Left kidney (tissue), 2 donors: Measurements from ENCODE around the gene PRR7. TPM values are rescaled to one million over a fixed set of nuclear protein-coding genes. Genes with fewer than 3 reads are reported as not detected.

Source experiments
- DNase-seq: peaks from one replicate; pipeline ENCODE4 v3.0.0-alpha.2; 2013
- polyA plus RNA-seq: library from polyadenylated mRNA; unstranded; fragments of 120-200 nt; gene quantifications from one replicate; pipeline ENCODE4 v1.2.1, GENCODE V29; 2013; ENCODE audit not compliant: insufficient read length

PRR7 gene
- polyA plus RNA-seq, 1 donor, result 1.0 TPM

DNA sequence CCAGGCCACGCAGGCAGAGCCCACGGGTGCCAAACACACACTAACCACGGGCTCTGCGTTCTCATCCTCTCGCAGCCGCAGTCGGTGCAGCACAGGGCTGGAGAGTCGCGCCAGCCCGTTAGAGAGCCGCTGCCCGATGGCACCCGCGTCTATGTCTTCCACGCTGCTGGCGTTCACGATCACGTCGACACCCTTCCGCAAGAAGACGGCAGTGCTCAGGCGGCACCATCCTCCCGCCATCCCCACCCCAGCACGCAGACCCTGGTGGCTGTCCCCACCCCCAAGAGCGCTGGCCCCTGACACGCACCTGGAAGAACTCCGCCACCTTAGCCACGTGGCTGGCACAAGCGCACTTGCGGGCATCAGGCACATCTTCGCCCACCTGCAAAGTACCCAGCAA lies 20.8 kb downstream of the PRR7 start:
- DNase-seq, result no peak

DNA sequence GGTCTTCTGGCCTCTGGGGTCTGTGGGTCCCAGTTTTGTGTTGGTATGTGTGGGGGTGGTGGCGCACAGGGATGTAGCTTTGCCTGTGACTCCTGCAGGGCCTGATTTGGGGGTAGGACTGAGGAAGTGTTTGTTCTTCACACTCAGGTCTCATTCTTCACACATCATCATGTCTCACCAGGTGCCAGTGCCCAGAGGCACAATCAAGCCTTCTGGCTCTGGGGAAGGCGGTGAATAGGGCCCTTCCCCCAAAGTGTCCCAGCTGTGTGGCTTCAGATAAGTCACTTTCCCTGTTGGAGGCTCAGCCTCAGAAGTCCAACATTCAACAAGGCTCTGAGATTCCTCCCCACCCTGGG lies 21.7 kb downstream of the PRR7 start:
- no peak for DNase-seq

DNA sequence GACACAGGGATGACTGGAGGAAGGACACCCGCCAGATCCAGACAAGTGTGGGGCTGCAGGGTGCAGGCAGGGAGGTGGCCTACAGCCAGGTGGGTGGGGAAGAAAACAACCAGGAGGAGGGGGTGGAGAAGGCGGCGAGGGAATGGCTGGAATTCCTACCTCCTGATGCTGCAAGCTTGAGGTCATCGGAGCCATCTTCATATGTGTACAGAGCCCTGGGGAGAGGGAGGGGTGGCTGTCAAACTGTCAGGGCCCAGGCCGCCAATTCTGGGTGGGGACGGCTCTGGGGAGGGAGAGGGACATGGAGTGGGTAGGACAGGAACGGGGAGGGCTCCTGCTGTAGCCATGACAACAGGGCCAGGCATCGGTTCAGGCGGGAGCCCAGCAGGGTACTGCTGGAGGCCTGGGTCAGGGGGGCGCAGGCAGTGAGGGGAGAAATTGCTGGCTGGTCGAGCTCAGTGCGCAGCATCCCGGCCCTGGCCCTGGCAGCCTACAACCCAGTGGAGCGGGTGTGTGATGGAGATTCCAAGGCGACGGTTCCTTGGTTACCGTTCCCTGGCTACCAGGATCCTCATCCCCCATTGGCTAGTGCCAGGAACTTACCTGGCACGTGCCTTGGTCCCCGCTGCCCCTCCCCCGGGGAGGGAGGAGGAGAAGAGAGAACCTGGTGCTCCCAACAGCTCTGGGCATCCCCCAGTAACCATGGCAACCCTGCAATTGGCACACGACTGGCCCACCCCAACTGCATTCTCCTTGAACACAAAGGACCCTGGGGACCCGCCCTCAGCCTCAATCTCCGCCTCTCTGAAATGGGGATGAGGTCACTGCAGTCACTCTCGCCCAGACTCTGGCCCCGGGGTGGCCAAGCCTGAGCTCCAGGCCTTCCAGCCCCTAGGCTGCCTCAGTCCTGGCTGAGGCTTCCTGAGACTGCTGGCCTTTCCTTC lies 22.3 kb downstream of the PRR7 start:
- DNase-seq, result no peak

DNA sequence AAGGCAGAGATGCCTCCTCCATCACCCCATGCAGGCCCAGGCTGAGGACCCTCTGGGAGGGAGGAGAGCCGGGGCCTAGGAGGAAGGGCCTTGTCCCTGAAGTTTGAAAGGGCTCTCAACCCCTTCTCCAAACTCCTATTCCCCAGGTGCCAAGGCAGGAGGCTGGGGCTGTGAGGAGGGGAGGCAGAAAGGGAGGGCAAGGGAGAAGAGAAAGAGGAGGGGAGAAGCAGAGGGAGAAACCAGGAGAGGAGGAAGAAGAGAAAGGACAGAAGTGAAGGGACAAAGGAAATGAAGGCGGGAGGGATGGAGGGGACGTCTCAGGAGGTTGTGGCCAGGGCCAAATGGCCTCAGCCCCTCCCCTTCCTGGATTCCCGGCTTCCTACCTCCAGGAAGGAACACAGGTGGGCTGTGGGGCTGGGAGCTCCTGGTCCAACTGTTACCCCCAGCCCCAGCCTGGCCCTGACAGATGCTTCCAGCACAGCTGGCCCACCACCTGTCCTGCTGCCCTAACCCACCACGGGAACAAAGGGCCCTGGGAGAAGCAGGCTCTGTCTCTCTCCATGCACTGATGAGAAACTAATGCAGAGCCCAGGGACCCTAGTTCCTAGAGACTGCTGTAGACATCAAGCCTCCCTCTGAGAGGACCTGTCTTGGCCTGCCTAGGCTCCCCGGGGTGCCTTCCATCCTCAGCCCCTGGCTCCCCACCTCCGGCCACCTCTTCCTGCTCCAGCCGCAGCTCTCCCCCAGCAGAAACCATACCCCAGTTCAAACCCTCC lies 23.3 kb downstream of the PRR7 start:
- no peak for DNase-seq

DNA sequence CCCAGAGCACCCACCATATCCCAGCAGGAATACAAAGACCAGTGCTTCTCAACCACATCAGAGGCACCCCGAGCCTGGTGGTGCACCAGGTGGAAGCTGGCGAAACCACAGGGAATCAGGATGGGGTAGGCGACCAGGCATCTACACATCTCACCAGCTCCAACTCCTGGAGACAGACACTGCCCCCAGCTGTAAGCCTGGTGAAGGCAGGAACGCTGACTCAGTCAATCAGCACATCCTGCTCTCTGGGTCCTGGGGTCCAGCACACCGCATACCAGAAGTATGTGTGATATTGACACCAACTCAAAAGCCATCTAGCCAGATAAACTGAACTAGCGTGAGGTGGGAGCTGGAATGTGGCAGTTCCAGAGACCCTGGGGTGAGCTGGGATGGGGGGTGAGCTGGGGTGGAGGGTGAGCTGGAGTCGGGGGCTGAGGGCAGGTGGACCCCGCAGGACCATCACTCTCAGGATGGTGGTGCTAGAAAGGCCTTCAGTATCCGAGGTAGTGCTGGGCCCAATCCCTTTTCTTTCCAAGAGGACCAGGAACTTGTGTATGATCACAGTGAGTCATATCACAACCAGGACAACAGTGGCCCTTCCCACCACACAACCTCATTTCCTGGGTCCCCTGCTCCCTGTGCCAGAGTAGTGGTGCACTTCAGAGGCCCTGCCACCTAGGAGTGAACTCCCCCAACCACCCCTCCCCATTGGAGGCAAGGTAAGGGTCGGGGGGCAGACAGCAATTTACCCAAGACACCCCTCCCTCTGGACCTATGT lies 24.3 kb downstream of the PRR7 start:
- no peak for DNase-seq

DNA sequence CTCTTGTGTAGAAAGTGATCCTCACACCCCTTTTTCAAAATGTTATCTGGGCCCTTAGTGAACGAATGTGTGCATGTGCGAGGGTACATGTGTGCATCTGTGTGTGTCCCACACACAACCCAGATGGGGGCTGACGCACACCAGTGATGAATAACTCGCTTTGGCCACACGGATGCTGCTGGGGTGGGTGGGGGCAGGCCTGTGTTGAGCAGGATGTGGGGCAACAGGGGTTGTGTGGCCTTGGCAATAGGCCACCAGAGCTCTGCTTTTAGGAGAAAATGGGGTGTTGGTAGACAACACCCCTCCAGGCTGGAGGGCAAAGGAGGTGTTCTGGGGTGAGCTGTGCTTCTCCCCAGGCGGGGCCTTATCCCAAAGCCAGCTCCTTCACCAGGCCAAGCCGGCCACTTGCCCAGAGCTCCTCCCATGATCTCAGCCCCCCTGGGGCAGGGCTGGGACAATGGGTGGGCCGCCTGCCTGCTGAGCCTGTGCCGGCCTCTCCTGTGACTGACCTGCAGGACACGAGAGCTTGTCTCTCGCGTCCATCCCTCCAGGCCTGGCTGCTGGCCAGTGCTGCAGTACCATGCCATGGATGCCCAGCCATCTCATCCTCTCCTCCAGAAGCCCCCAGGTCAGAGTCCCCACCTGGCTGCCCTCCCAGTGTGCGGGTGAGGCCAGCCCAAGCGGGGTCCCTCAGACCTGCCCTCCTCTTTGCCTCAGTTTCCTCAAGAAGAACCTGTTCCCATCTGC lies 25.2 kb downstream of the PRR7 start:
- no peak for DNase-seq

DNA sequence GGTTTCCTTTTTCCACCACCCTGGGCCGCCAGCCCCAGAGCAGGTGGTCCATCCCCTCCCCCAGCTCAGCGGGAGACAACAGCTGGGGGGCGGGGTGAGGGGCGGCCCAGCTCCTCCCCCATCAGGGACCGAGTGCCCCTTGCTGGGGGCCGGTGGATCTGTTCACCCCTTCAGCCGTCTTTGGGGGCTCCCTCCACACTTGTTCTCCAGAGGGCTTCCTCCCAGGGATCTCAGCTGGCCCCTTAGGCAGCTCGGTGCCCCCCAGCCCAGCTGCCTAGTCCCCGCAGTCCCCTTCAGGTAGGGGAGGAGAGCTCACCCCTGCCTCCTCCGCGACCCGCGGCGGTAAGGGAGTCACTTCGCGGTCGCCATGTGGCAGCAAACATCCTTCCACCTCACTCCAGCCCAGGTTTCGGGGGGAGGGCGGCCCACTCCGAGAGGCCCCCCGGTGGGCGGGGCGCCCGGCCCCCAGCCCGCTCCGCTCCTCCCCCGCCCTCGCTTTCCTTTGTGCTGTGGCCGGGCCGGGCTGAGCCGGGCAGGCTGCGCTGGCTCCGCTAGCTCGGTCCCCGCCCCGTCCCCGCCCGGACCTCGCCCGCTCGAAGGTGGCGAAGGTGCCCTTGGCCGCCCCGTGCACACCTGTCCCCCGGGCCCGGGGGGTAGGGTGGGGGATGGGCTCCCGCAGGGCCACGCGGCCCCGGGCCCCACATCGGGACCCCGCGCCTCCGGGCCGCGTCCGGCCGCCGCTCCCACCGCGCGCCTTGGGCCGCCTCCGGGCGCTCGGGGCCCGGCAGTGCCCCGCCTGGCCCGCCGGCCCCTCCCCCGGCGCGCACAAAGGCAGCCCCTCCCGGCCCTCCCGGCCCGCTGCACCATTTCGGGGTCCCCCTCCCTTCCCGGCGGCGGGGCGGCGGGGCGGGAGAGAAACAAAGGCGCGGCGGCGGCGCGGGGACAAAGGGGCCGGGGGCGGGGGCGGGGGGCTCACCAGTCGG lies 26.1 kb downstream of the PRR7 start:
- DNase-seq, result no peak

DNA sequence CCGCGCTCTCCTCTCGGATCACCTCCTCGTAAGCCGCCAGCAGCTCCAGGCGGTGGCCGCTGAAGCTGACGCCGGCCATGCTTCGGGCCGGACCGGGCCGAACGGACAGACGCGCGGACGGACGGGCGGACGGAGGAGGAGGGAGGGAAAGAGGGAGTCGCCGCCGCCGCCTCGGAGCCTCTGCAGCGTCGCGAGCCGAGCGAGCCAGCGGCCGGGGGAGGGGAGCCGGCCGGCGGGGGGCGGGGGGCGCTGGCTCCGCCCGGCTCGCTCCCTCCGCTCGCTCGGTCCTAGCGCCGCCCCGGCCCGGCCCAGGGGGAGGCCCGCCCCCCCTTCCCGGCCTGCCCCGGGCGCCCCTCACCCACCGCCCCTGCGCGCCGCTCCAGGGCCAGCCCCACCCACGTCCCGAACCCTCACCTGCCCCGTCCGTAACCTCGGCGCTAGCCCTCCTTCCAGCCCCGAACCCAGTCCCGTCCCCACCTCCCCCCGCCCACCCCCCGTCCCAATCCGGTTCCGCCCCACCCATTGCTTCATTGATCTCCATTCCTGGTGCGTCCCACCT lies 26.9 kb downstream of the PRR7 start, which contains the start of gene DBN1:
Gene DBN1, minus strand, starts transcription at position 192 of the 559 bp plus-strand sequence. Its CDS starts 113 bp downstream, at position 79.
- no peak for DNase-seq

DNA sequence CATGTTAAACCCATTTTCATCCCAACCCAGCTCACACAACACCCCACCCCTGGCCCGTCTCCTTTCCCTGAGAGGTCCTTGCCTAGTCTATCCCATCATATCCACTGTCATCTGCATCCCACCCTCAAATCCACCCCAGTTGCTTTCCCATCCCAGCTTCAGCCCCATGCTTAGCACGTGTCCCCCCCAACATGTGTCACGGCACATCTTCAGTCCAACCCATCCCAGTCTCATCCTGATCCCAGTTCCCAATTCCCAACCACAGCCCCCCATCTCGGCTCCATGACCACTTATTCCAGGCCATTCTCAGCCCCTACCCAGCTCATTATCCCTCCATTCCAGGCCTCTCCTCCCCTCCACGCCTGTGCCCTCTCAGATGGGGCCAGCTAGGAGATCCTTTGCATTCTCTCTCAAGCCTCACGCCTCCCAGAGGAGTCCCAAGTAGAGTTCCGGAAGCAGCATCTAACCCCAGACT lies 27.4 kb downstream of the PRR7 start:
- DNase-seq, result no peak

DNA sequence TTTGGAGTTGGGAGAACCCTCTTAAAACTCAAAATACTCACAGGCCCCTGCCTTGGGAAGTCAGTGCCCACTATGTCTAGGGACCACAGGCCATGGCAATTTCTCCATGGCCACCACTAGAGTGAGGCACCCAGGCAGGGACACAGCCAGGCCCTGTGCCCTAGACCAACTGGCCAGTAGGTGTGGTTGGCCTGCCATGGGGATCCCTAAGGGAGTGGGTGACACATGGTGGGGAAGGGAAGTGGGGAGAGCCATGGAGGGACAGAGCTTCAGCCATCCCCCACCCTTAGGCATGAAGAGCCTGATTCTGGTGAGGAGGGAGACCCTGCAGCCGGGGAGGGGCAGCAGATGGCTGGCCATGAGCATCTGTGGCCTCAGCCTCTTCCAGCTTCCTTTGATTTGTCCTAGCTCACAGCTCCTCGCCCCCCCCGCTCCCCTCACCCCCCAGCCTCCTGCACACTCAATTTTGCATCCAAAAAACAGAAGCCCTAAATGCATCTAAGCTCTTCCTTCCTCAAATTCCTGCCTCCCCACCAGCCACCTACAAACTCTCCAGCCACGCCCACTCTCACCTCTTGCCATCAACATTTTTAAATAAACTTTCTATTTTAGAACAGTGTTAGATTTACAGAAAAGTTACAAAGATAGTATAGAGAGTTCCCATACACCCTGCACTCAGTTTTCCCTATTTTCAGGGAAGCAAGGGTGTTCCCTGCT lies 28.4 kb downstream of the PRR7 start:
- no peak for DNase-seq

DNA sequence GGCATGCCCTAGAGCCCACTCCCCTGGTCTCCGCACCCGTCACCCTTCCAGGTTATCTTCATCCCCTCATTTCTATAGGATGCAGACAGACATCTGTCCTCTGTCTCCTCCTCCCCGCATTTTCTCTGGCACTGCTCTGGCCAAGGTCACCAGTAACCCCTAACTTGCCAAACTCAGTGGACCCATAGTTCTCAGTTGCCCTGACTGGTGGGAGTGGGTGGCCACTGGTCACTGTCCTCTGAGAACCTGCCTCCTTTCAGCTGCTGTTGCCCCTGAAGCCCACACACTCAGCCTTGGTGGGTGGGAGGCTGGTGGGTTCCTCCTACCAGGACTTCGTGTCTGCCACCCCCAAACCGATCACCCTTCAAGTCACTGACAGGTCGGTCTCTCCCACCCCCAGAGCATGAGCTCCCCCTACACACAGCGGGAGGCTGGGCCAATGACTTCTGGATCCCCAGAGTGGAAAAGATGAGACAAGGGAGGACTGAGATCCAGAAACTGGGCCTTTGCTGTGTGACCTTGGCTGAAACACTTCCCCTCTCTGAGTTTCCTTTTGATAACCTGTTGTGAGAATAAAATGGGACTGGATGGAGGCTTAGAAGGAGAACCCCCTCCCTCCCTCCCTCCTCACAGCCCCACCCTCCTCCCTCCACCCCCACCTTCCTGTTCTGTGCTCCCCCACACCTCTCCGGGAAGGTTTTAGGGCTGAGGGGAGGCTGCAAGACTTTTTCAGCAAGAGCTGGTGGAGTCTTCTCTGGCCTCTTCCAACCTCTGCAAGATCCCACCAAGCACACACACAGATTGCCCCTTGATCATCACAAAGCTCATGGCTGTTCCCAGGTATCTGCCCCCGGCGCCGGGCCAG lies 29.2 kb downstream of the PRR7 start:
- DNase-seq, result no peak

DNA sequence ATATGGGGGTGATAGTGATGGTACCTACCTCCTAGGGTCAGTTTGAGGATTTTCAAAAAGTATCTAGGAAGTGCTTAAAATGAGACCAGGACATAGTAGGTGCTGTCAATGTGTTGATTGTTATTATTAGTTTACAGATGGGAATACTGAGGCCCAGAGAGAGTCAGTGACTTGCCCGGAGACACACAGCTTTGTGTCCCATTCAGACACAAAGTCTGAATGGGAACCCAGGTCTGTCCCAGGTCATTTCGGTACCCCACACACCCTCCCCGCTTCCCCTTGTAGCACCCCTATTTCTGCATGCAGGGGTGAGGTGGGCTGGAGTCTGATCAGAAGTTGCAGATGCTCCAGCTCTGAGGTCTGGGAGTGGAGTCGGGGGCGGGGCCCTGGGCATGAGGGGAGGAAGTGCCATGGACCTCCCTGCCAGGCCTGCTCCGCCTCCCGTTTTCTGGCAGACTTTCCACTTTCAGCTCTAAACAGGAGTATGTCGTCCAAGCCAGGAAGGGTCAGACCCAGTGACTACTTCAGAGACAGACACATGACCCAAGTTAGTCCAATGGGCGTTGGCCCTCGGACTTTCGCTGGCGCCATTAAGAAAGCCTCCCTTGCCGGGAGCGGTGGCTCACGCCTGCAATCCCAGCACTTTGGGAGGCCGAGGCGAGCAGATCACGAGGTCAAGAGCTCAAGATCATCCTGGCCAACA lies 30.1 kb downstream of the PRR7 start:
- DNase-seq, result no peak

DNA sequence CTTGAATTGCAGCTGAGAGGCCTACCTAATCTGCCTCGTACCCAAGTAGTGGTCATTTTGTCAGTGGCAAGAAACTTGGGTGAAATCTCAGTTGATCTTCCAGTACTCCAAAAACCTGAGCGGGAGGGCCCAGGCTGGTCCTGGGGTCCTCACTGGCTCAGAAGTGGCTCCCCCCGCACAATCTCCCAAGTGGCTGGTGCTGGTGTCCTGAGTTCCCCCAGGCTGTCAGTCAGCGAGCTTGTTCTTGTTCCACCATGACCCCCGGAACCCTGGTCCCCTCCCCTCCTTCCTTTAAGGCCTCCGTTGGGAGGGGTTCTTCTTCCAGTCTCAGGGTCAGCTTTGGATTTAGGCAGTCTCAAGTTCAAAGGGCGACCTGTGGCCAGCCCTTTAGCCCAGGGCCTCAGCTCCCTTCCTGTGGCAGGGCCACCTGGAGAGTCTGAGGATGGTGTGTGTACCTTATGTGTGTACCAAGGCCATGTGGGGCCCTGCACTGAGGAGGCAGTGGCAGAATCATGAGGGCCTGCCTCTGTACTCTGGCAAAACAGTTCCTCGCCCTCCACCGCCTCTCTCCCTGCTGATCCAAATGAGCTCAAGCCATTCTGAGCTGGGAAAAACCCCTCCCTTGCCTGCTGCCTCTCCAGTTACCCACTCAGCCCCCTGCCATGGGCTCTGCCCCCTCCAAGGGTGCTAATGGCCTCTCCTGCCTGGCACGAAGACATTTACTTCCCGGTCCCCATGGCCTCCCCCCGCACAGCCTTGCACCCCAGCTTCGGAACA lies 31.3 kb downstream of the PRR7 start:
- no peak for DNase-seq

DNA sequence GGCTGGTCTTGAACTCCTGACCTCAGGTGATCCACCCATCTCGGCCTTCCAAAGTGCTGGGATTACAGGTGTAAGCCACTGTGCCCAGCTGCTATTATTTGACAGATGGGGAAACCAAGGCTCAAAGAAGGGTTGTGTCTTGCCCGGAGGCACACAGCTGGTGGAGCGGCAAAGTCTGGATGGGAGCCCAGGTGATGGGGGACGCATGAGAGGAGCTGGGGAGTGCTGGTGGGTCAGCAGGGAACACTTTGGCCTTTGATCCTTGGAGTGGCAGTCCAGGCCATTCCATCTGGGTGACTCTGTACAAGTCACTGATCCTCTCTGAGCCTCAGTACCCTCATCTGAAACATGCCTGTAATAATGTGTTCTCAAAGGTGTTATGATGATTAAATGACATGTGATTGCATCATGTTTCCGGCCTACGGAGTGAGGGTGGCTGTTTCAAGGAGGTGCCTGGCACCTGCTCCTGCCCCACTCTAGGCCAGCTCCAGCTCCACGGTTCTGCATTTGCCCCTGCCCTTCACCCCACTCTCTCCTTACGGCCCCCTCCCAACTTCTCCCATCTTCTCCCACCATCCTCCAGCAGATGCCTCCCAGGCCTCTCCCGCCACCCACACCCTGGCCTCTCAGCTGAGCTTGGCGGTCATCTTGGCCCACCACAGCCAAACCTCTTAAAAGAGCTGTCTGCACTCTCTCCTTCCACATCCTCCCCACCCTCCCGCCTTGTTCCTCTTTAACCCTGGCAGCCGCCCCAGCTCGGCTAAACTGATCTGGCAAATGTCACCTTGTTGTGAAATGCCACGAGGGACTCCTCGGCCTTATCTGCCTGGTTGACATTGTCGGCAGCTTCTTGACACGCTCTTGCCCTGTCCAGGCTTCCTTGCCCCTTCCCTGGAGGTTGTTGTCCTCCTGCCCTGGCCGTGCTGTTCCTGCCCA lies 32.4 kb downstream of the PRR7 start:
- DNase-seq, result no peak

DNA sequence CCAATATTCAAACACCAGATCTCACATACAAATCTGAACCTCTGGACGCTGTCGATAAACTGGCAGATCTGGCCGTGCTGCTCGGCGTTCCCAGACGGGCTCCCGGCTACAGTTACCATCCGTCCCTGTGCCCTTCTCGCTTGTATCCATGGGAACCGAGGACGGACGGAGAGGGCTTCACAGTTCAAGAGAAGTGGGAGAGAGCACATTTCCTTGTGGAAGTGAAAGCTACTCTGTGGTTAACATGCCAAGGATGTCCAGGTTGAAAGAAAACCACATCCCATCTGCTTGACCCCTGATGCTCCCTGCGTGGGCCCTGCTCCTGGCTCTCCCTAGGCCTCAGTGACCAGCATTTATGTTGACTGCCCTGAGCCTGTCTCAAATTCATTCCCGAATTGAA lies 33.2 kb downstream of the PRR7 start:
- no peak for DNase-seq

DNA sequence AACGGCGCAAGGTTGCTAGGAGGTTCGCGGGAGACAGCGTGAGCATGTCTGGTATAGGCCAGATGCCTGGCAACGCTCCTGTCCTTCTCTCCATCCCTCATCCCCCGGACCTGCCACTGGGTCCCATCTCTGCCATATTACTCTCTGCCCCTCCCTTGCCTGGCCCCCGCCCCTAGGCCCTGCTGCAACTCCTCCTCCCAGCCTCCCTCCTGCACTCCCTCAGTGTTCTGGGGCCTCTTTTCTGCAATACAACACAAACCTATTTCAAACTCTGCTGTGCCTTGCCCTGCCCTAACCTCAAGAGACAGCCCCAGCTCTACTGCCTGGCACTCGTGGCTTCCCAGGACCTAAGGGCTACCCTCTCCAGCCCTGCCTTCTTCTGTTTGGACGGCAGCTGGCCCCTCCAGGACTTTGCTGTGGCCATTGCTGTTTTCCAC lies 35.8 kb downstream of the PRR7 start:
- no peak for DNase-seq
